ENCODE measurements around the gene CDK4.
"Not testable (repeated sequence)": the region's sequence is repeated elsewhere in the genome, so short reads cannot be mapped to it uniquely, and the experiment has no call there.

The CDK4 gene

DNA sequence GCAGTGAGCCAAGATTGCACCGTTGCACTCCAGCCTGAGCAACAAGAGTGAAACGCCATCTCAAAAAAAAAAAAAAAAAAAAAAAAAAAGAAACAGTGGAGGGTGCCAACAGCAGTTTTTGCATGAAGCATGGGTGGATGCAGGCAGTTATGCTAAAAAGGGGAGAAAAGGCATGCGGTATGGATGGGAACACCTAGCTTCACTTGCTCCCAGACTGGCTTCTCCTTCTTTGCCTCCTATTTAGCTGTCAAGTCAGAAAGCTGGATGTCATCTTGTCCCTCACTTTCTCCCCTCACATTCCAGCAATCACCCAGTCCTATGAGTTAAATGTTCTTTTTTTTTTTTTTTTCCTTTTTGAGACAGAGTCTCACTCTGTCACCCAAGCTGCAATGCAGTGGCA lies 22.9 kb upstream of the CDK4 start:
- TF ChIP-seq SPI1 (IDR thresholded peaks at IDR 0.05; ENCODE audit: low read depth, low read length) (no peak), POLR2A (IDR thresholded peaks at IDR 0.05; ENCODE audit: low read depth, low read length) (no peak), PAX5 (IDR thresholded peaks at IDR 0.05; ENCODE audit: insufficient read depth, low read length, severe bottlenecking) (no peak), POLR2AphosphoS5 (IDR thresholded peaks at IDR 0.05; ENCODE audit: low read depth, low read length) (no peak), TAF1 (IDR thresholded peaks at IDR 0.05; ENCODE audit: low read depth, low read length) (no peak), POU2F2 (IDR thresholded peaks at IDR 0.05; ENCODE audit: low read depth, low read length) (no peak)
- DNase-seq (ENCODE audit: insufficient read length, low spot score) (no peak), FAIRE-seq (no peak)

DNA sequence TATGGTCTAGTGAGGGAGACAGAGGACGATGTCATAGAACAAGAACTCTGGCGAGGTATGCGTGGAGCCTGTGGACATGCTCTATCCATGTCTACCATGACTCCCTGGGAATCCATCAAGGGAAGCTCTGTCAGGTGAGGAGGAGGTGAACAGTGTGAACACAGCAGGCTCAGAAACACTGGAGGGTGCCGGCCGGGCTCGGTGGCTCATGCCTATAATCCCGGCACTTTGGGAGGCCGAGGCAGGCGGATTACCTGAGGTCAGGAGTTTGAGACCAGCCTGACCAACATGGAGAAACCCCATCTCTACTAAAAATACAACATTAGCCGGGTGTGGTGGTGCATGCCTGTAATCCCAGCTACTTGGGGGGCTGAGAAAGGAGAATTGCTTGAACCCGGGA lies 22.5 kb upstream of the CDK4 start:
- DNase-seq (ENCODE audit: insufficient read length, low spot score); FAIRE-seq: not testable (repeated sequence)

DNA sequence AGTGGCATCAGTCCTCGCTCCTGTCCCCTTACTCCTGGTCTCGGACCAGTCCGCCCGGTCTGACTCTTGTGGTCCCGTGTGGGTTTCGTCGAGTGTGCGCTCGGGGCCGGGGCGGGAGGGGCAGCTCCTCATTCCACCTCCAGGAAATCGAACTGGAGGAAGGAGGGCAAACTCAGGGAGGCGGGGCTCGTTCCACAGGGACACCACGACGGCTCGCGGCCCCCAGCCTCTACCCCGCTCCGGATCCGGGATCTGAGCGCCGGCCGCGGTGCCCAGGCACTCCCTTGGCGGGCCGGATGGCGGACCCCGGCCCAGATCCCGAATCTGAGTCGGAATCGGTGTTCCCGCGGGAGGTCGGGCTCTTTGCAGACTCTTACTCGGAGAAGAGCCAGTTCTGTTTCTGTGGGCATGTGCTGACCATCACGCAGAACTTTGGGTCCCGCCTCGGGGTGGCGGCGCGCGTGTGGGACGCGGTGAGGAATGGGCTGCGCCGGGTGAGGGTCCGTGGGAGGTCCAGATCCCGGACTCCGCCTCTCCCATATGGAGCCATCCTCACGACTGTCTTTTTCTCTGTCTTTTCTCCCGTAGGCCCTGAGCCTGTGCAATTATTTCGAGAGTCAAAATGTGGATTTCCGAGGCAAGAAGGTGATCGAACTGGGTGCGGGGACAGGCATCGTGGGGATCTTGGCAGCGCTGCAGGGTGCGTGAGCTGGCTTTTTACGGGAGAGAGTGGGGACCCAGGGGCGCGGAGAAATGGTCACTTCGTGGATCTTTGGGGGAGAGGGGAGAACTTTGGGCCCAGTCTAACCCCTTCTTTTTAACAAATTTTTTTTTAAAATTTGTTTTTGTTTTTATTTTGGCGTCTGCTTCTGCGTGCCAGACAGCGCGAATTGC lies 20.6 kb upstream of the CDK4 start, which contains the start of gene EEF1AKMT3:
EEF1AKMT3 (plus strand) TSS at position 186 of the 894 bp plus-strand sequence; CDS start at position 297, 111 bp downstream.
- DNase-seq (ENCODE audit: insufficient read length, low spot score), result no peak
- no peak for TF ChIP-seq SPI1 (IDR thresholded peaks at IDR 0.05; ENCODE audit: low read depth, low read length)
- TF ChIP-seq POLR2A (IDR thresholded peaks at IDR 0.05; ENCODE audit: low read depth, low read length), result no peak
- no peak for TF ChIP-seq POU2F2 (IDR thresholded peaks at IDR 0.05; ENCODE audit: low read depth, low read length)
- TF ChIP-seq POLR2AphosphoS5 (IDR thresholded peaks at IDR 0.05; ENCODE audit: low read depth, low read length), result no peak
- no peak for TF ChIP-seq PAX5 (IDR thresholded peaks at IDR 0.05; ENCODE audit: insufficient read depth, low read length, severe bottlenecking)
- no peak for TF ChIP-seq TAF1 (IDR thresholded peaks at IDR 0.05; ENCODE audit: low read depth, low read length)
- FAIRE-seq, result no peak

DNA sequence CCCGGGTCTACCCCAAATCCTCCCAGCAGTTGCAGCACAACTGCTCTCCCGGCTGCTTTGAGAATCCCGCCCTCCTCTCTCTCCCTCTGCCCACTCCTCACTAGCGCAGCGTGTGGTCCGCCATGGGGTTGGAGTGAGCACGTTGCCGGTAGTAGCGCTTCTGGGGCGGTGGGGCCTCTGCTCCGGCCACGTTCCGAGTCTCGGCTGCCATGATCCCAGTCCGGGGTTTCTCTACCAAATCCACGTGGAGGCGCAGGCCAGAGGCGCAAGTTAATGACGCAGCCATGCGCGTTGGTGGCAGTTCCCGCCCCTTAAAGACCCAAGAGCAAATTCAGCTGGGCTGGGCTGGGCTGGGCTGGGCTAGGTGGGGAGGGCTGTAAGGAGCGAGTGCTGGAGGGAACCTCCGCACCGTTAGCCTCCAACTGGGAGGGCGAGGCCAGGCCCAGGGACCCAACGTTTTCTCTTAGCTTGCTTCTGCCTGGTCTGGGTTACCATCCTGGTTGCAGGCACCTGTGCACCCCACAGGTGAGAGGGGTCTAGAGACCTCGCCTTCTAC lies 19.8 kb upstream of the CDK4 start, which contains the start of gene METTL1:
METTL1 (minus strand) TSS at position 233 of the 556 bp plus-strand sequence; CDS start at position 211, 22 bp downstream.
- TF ChIP-seq SPI1 (IDR thresholded peaks at IDR 0.05; ENCODE audit: low read depth, low read length) (no peak), POLR2A (IDR thresholded peaks at IDR 0.05; ENCODE audit: low read depth, low read length) (peak; percentile 88), TAF1 (IDR thresholded peaks at IDR 0.05; ENCODE audit: low read depth, low read length) (peak; percentile 91), PAX5 (IDR thresholded peaks at IDR 0.05; ENCODE audit: insufficient read depth, low read length, severe bottlenecking) (peak; percentile 60), POLR2AphosphoS5 (IDR thresholded peaks at IDR 0.05; ENCODE audit: low read depth, low read length) (peak; percentile 91), POU2F2 (IDR thresholded peaks at IDR 0.05; ENCODE audit: low read depth, low read length) (peak; percentile 65; the same call in 1 of the 2 replicates)
- FAIRE-seq (peak; percentile 94), DNase-seq (ENCODE audit: insufficient read length, low spot score) (peak; percentile 92)

DNA sequence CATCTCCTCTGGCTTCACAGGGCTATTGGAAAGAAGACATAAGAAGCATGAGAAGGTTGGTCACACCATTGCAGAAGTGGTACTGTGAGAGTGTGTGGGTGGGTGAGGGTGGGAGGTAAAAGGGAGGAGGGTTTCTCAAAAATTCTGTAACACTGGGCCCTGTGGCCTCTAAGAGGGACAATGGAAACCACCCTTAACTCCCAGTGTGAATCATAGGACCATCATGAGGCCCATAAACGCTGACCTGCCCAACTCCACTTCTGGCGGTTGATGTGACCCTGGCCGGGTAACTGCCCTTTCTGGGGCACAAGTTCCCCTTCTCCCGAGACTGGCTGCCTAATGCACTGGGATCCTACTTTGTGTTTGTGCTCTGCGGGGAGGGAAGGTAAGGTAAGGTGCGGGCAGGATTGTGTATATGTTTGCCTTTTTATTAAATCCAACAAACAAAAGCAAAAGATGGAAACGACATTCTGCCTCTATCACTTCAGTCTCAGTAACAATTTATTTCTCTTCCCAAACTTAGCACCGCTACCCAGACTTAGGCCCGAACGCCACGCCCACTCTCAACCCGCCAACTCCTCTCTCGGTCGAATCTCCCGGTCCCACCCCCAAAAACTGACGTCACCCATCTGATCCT lies 19.2 kb upstream of the CDK4 start:
- no peak for TF ChIP-seq POLR2AphosphoS5 (IDR thresholded peaks at IDR 0.05; ENCODE audit: low read depth, low read length)
- TF ChIP-seq TAF1 (IDR thresholded peaks at IDR 0.05; ENCODE audit: low read depth, low read length), result no peak
- no peak for TF ChIP-seq POLR2A (IDR thresholded peaks at IDR 0.05; ENCODE audit: low read depth, low read length)
- no peak for TF ChIP-seq POU2F2 (IDR thresholded peaks at IDR 0.05; ENCODE audit: low read depth, low read length)
- TF ChIP-seq SPI1 (IDR thresholded peaks at IDR 0.05; ENCODE audit: low read depth, low read length), result no peak
- no peak for TF ChIP-seq PAX5 (IDR thresholded peaks at IDR 0.05; ENCODE audit: insufficient read depth, low read length, severe bottlenecking)
- FAIRE-seq (no peak), DNase-seq (ENCODE audit: insufficient read length, low spot score) (peak; percentile 82)

DNA sequence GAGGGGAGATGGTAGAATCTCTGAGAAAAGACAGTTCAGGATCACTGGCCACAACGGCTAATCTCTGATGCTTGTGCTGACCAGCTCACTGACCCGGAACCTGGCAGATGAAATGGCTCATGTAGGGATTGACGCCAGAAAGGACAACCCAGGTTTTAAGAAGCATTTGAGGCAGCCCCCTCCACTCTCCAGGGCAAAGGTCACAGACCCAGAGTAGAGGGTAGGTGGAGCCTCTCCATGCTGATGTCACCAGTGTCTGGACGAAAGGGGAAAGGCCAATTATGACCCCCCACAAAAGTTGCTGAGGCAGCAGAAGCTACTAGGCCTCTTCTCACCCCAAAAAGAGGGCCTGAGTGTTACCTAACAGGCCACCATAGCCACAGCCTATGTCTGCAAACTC lies 18.6 kb upstream of the CDK4 start:
- DNase-seq (ENCODE audit: insufficient read length, low spot score) (no peak), FAIRE-seq (no peak)
- TF ChIP-seq POLR2AphosphoS5 (IDR thresholded peaks at IDR 0.05; ENCODE audit: low read depth, low read length) (no peak), SPI1 (IDR thresholded peaks at IDR 0.05; ENCODE audit: low read depth, low read length) (no peak), PAX5 (IDR thresholded peaks at IDR 0.05; ENCODE audit: insufficient read depth, low read length, severe bottlenecking) (no peak), TAF1 (IDR thresholded peaks at IDR 0.05; ENCODE audit: low read depth, low read length) (no peak), POU2F2 (IDR thresholded peaks at IDR 0.05; ENCODE audit: low read depth, low read length) (no peak), POLR2A (IDR thresholded peaks at IDR 0.05; ENCODE audit: low read depth, low read length) (no peak)

DNA sequence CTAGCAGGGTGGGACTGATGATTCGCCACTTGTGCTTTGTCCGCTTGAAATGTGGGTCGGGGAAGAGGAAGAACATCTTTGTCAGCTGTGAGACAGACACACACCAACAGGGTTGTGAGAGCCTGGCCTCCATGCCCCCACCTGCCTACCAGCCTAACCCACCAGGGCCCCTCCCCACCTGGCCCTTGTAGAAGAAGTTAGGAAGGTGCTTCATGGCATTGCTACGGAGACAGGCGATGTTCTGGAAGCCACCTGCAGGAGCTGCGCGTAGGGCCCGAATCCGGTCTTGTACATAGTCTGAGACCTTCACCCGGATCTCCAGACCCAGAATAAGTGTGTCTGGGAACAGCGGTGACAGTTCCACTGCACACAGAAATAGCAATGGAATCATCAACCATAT lies 17.5 kb upstream of the CDK4 start:
- DNase-seq (ENCODE audit: insufficient read length, low spot score) (no peak), FAIRE-seq (no peak)
- no peak for TF ChIP-seq PAX5 (IDR thresholded peaks at IDR 0.05; ENCODE audit: insufficient read depth, low read length, severe bottlenecking)

DNA sequence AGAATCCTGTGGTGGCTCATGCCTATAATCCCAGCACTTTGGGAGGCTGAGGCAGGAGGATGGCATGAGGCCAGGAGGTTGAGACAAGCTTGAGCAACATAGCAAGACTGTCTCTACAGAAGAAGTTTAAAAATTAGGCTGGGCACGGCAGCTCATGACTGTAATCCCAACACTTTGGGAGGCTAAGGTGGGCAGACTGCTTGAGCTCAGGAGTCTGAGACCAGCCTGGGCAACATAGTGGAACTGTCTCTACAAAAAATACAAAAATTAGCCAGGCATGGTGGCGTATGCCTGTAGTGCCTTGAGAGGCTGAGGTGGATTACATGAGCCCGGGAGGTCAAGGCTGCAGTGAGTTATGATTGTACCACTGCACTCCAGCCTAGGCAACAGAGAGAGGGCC lies 15.8 kb upstream of the CDK4 start:
- no peak for TF ChIP-seq SPI1 (IDR thresholded peaks at IDR 0.05; ENCODE audit: low read depth, low read length)
- TF ChIP-seq POLR2A (IDR thresholded peaks at IDR 0.05; ENCODE audit: low read depth, low read length), result no peak
- TF ChIP-seq PAX5 (IDR thresholded peaks at IDR 0.05; ENCODE audit: insufficient read depth, low read length, severe bottlenecking), result no peak
- no peak for TF ChIP-seq TAF1 (IDR thresholded peaks at IDR 0.05; ENCODE audit: low read depth, low read length)
- no peak for TF ChIP-seq POLR2AphosphoS5 (IDR thresholded peaks at IDR 0.05; ENCODE audit: low read depth, low read length)
- TF ChIP-seq POU2F2 (IDR thresholded peaks at IDR 0.05; ENCODE audit: low read depth, low read length), result no peak
- FAIRE-seq (no peak), DNase-seq (ENCODE audit: insufficient read length, low spot score) (no peak)

DNA sequence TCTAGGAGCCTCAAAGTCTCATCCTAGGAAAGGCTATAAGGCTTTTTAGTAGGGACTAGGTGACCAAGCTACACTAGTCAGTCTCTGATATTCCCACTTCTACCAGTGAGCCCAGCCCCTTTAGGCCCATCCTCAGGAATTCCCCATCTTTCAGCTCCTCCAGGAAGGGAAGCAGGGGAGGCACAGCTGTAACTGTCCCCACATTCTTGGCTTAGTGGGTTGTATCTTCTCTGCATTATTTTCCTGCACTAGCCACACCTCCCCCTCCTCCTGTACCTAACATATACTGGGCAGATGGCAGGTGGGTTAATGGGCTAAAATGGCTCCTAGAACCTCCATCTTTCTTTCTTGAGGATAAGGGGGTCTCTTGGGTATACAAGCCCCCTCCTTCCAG lies 15.2 kb upstream of the CDK4 start:
- no peak for FAIRE-seq
- DNase-seq (ENCODE audit: insufficient read length, low spot score), result no peak
- no peak for TF ChIP-seq SPI1 (IDR thresholded peaks at IDR 0.05; ENCODE audit: low read depth, low read length)
- no peak for TF ChIP-seq PAX5 (IDR thresholded peaks at IDR 0.05; ENCODE audit: insufficient read depth, low read length, severe bottlenecking)
